Measurements from ENCODE around the gene BAK1.

The BAK1 gene

DNA sequence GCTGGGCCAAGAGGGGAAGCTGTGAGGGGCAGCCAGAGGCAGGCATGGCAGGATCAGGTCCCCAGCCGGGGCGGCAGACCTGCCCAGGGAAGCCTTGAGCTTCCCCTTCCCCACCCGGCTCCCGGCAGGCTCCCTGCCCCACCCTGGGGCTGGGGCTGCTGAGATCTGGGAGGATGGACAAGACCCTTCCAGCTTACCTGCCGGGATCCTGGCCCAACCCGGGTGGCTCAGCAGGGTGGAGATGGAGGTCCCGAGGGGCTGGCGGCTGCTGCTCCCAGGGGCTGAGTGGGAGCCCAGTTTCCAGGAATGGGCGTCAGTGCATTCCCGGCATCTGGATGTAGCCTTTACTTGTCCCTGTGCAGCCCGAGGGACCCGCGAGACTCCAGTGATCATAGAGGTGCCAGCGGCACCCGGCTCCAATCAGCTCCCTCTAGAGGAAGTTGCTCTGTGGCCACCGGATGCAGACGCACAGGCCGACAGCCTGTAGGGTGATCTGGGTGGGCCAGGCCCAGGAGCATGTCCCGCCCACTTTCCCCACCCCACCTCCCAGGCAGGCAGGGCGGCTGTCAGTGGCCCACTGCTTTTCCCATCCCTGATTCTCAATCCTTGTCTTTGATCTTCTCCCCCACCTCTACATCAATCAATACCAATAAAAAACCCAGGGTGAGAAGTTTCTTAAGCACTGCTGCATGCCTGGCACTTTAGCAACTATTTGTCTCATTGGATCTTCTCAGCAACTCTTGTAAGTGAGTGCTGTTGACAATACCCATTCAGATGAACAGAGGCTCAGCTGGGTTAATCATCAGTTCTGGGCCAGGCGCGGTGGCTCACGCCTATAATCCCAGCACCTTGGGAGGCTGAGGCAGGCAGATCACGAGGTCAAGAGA, at the start of gene BAK1:
Gene BAK1 (minus strand): TSS at position 449 of the 887 bp plus-strand sequence. CDS start 2,672 bp downstream, outside the sequence.
- DNase-seq, result peak; percentile 87

DNA sequence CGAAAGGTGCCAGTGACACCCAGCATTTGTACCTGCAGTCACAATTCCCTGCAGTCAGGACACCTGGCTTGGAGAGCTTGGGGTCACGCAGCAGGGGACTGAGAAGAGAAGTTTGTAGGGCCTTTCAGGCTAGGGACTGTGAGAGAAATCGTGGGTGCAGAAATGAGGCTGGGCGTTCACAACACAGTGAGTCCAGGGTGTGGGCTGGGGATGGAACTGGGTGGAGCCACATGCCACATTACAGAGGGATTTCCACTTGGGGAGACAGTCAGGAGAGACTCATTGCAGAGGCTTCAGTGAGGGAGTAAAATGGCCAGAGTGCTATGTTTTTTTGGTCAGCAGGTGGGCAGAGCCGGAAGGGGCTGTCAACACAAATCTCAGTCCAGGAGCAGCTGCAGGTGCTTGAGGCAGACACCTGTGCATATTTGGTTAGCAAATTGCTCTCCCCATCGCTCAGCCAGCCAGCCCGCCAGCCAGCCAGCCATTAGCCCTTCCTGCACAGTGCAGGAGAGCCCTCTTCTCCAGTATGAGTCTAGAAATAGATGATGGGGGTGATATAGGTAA, 48.4 kb upstream of the BAK1 start:
- peak; percentile 10 for DNase-seq

DNA sequence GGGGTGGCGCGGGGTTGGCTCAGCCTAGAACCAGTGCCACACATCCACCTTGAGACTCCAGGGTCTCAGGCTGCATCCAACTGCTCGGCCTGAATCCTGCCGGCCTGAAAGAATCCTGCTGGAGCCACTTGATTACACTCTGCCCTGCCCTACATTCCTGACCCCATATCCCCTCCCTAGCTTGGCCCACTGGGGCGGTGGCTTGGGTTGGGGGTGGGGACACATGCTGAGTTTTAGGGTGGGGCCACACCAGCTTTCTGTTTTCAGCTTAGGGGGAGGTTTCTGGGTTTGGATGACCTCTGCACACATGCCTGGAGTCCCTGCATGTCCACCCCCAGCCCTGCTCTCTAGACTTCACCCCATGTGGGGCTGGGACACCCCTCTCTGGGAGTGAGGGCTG, 47.8 kb upstream of the BAK1 start:
- DNase-seq, result peak; percentile 2

DNA sequence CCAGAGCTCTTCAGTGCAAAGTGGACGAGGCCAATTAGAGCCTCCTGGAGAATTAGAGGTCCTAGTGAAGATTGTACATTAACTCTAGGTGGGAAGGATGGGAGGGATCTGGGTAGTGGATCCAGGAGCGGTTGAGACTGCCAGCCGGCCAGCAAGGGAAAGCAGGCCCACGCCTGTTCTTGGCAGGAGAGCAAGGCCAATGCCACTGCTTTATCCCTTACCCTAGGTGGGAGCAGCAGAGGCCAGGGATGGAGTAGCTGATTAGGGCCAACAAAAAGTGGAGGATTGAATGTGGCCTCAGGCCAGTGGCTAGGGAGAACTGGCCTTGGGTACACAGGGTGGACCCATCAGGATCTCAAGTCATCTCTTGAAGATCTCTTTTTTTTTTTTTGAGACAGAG, 44.8 kb upstream of the BAK1 start:
- DNase-seq, result peak; percentile 14

DNA sequence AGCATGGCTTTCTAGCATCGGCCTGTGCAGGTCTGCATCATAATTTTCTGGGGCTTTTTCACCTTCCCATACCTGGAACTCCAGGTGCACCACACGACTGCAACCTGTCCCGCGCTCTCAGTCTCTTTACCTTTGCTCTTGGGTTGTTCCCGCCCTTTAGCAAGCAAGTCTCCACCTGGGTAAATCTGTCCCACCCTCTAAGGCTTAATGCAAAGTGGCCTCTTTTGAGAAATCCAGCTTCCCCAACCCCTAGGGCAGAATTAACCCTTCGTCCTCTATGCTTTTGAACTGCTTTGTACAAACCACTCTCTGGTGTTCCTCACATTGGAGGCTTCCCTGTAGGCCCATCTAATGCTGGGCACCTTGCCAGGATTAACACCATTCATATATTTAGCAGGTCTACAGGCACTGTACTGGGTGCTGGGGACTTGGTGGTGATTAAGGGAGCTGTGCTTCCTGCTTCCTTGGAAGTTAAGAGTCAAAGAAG, 43.9 kb upstream of the BAK1 start:
- DNase-seq, result peak; percentile 10

DNA sequence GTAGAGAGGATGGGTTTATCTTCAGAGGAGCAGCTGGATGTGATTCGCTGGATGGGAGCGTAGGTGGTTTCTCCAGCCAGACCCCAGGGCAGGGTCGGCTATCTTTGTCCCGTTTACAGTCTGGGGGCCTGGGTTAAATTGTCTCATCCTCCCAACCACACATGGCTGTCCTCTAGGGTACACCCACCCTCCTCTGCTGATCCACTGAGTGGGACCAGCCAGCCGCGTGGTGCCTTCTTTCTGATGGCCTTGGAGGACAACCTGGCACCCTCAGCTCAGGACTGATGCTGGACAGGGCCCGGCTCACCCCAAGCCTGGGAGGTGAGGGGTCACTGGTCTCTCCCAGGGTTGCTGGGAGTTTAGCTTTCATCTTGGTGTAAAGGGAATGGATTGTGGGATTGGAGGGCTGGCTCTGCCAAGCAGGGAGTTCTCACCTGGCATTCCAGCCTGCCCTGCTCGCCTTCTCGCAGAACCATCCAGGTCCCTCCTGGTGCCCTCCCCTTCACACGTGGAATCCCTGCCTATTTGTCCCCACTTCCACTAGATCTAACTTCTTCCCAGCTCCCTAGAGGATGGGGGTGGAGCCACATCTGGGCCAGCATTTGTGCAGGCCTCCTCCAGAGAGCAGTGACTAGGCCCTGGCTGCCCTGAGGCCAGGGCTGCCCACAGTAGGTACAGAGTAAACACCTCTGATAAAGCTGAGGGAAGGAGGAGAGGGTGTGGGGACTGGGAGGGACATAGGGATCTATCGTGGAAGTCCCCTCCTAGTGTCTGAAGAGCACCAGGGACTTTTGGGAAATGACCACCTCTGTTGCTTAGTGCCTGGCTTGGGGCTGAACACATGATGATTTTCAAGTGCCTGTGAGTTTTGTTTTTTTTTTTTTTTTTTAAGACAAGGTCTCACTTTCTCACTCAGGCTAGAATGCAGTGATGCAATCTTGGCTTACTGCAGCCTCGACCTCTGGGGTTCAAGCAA, 42.7 kb upstream of the BAK1 start:
- DNase-seq, result peak; percentile 11

DNA sequence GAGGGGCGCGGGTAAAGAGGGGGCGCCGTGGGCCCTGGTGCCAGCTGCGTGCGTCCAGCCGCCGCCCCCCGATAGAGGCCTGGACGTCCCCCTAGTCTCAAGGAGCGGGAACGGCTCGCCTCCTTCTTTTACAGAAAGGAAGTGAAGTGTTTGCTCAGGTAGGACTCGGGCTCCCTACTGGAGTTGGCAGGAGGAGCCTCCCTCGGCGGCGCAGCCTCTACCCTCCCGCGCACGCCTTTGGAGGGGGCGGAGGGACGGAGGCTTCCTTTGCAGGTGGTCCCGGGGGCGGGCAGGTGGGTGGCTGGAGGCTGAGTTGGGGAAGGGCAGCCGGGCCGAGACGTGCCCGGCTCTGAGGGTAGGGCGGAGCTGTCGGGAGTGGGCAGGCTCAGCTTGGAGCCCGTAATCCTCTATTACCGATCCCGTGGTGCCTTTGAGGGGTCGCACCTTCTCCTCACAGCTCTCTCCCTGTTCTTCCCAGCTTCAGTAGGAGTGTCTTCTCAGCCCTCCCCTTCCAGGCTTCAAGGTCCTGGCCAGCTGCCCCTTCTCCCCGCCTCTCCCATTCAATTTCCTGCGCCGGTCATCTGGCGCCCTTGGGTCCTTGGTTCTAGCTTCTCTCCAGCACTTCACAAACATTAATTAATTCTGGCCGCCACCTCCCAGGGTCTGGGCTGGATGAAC, 41.8 kb upstream of the BAK1 start:
- no peak for DNase-seq

DNA sequence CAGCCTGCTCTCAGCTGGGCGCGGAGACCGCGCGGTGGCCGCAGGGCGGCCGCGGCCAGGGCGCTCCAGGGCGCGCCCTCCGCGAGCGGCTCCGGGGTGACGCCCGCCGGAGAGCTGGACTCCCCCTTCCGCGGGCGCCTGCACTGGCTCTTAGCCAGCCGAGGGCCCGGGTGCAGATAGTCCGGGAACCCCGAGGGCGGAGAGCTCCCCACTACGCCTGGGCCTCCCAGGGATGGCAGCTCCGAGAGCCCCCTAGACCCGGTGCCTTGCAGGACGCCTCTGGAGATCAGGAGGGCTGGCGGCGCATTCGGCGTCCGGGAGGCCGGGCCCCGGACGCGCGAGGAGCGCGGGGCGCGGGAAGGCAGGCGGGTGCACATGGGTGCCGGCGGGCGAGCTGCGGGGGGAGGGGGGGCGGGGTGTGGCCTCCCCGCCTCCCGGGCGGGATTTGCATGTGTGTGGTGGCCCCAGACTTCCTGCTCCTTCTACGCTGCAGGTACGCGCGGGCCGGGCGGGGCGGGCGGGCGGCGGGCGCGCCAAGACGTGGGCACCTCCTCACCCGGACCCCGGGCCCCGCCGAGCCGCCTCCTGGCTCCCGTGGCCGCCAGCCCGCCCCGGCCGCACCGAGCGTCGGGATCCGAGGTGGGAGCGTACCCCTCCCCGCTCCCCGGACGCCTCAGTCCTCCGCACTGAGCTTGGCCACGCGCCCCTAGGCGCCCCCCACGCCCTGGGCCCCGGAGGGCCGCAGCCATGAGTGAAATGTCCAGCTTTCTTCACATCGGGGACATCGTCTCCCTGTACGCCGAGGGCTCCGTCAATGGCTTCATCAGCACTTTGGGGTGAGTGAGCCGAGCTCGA, 41.0 kb upstream of the BAK1 start, which contains the start of gene ITPR3:
Gene ITPR3 (plus strand): TSS at position 467 of the 855 bp plus-strand sequence. CDS start 281 bp downstream, at position 748.
- DNase-seq, result peak; percentile 81

DNA sequence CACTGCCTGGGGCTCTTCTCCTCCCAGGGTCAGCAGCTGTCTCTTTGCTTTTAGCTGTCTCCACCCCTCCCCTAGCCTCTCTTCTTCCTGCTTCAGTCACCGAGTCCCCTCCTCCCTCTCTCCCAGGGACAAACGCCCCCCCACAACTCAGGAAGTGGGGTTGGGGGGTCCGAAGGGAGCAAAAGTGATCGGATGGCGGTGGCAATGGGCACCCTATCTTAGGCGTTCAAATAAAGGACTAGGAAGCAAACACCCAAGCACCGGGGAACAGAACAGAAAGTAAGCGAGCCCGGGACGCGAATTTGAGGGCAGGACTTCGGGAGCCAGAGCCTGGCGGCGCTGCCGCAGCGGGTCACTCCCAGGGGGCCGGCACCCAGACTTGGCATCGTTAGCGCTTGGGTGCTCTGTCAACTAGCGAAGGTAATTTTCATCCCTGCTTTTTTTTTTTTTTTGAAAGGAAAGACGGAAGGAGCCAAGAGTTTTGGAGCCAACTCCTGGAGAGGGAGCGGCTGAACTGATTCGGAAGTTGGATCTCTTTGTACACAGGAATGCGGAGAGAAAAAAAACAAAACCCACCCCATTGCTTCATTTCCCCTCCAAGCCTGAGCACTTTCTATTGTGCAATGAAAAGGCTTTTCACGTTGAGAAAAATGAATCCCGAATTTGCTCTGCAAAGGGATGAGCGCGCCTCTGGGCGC, 40.2 kb upstream of the BAK1 start:
- no peak for DNase-seq

DNA sequence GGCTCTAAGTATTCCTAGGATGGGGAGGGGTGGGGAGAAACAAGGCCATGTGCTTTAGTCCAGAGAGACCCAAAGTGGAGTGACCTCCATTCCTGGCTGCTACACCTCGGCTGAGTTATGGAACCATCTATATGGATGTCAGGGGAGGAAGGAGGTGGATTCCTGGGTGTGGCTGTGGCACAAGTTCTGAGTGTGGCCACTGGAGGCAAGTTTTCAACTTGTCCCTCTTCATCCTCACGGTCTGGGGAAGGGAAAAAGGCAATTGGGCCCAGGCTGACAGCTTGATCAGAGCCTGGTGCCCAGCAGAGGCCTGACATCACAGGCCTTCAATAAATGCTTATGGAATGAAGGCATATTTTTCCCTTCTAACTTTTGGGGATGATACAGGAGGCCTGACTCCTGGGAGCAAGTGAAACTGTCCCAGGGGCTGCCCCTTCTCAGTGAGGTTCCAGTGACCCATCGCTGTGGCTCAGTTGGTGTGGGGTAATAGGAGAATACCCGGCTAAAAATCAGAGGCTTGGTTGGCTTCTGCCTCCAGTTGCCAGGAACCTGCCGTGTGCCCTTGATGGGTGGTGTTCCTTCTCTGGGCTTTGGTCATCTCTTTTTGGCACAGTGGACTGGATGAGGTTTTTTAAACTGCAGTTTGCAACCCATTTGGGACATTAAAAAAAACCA, 39.2 kb upstream of the BAK1 start:
- DNase-seq, result no peak

DNA sequence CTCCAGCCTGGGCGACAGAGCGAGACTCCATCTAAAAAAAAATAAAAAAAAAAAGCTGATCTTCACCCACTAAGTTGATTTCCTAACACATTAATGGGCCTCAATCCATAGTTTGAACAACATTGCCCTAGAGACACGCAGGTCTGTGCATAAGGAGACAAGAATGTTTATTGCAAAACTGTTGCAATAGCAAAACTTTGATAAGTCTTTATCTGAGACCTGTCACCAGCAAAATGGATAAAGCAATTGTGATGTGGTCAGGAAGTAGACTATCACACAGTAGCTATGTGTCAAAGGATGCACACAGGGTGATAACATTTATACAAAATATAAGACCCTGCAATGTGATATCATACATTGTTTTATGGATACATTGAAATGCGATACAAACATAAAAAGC, 36.8 kb upstream of the BAK1 start:
- DNase-seq, result no peak

DNA sequence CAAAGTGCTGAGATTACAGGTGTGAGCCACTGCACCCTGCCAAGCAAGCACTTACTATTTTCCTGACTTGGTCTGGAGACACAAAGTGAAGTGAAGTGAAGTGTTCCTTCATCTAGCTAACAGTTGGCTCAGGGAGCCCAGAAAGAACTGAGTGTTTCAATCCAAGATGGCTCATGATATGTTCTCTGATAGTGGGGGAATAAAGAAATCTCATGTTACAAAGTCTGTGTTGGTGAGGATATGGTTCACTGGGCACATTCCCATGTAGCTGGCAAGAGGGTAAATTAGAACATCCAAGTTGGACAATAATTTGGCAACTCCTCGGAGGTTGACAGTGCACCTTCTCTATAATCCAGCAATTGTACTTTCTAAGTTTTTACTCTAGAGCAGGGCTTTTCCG, 36.0 kb upstream of the BAK1 start:
- DNase-seq, result no peak

DNA sequence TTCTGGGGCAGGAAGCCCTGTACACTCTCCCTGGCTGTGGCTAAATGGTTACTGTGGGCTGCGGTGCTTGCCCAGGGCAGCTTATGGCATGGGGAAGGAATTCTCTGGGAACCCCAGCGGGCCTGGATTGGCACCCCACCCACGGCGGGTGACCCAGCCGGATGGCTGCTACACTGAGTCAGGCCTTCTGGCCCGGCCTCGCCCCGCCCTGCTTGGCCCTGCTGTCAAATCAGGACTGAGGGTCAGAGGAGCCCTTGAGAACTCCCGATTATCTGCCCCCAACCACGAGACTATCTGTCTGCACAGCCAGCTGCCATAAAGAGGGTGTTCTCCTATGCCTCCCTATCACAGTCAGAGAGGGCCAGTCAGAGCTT, 33.7 kb upstream of the BAK1 start:
- no peak for DNase-seq

DNA sequence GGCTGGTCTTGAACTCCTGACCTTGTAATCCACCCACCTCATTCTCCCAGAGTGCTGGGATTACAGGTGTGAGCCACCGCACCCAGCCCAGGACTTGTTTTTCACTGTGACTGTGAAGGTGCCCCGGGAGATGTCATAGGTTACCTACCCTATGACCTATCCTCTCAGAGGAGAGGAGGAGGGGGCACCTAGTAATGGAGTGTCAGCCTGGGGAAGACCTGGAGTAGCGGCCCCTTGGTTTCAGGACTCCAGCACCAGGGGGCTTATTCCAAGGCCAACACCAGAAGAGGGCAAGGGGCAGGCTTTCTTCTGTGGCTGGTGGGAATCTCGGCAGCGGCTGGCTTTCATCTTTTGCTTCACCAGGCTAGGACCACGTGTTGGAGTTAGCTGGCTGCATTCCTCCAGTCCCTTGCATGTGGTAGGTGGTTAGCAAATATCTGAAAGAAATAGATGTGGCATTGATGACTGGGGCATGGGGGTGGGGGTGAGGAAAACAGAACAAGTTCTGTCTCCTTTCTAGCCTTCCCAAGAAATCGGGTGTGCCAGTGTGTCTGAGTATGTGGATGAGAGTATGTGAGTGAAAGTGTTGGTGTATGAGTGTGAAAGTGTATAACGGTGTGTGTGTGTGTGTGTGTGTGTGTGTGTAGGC, 33.2 kb upstream of the BAK1 start:
- peak; percentile 11 for DNase-seq

DNA sequence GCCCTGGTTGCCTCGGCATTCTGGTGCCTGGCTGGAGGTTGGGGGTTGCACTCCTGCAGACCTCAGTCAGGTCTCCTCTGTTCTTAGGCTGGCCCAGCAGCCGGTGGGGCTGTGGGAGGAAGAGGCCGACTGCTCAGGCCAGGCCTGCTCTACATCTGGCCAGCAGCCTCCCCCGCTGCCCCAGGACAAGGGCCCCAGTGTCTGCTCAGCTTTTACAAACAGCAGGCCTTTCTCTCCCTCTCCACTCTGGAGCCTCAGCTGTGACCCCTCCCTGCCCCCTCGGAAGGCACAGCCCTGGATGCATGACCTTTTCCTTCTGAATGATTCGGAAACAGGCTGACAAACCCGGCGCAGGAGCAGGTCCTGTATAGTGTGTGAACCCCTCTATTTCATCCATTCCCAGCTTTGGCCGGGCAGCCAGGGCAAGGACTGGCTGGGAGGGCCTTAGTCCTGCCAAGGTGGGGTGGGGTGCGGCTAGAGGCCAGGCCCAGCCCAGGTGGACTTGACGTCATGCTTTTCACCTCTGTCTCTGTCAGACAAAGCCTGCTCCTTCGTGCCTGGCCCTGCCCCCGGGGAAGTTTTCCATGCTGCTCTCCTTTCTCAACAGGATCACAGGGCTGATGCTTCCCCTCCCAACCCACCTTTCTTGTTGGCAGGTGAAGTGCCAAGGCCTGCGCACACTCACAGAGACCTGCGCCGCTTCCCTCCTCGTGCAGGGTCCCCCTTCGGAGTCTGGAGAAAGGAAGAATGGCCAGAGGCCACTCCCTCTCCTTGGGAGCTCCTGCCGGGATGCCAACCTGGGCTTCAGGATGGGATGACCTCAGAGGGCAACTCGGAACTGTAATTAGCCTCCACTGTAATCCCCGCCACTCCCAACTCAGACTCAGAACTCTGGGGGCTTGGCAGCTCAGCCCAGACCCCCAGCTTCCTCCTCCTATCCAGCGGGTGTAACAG, 31.0 kb upstream of the BAK1 start:
- DNase-seq, result peak; percentile 13

DNA sequence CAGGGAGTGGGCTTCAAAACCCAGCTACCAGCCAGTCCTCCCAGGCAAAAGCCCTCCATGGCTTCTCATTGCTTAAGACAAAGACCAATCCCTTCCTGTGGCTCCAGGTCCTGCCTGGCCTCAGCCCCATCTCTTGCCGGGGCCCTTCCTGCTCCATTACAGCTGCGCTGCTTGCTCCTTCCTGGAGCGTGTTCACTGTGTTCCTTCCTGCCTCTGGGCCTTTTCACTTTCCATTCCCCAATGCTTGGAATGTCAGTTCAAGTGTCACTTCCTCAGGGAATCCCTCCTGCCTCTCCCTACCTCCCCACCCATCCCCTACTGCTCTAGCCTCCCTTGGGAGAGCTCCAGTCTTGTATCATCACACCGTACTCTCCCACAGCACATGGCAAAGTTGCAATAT, 30.0 kb upstream of the BAK1 start:
- no peak for DNase-seq

DNA sequence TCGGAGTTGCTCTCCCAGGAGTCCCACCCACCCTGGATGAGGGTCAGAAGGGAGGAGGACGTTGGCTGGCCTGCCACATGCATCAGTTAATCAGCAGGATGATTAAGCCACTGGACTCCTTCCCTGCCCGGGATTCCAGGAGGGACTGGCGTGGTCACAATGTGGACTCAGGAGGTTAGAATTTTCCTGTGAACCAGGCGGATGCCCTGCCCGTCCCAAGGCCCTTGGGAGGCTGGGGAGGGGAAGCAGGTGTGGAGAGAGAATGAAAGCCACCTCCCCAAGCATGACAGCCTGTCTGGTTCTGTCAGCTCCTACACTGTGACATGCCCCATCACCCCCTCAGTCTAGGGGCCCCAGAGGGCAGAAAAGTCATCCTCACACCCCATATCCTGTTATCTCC, 29.5 kb upstream of the BAK1 start:
- no peak for DNase-seq

DNA sequence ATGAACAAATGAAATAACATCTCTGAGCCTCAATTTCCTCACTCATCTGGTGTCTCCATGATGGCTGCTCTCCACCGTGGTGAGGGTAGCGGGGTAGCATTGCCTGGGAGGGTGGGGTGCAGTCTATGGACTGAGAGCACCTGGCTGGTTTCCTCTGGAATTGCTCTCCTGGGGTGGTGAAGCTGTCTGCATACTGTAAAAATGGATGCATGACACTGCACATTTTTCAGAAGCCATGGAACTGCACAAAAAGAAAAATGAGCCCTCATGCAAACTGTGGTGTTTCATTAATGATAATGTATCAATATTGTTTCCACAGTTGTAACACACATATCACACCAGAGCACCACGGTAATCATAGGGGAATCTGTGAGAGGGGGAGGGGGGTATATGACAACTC, 28.9 kb upstream of the BAK1 start:
- no peak for DNase-seq

DNA sequence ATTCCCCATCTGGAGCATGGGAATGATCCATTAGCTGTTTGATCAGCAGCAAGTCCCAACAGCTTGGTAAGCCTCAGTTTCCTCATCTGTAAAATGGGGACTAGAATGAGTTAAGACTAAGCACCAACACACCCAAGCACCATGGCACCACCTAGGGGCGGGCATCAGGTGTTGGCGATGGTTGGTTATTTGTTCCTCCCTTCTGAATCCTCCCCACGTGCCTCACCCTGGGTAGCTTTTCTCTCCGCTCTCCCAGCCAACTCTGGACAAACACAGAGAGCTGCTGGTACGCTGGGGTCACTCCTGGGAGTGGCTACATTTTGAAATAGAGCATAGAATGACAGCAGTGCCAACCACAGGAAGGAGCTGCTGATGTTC, 27.7 kb upstream of the BAK1 start:
- DNase-seq, result peak; percentile 42
